Stimulated activated CD8-positive, alpha-beta memory T cell treated with anti-CD3 and anti-CD28 coated beads, Interleukin-4, amount 100 ng/mL, for 48 hours (primary cell): ENCODE measurements around the gene BCAT1.
"Not testable (repeated sequence)": the region's sequence is repeated elsewhere in the genome, so short reads cannot be mapped to it uniquely, and the experiment has no call there.

Experiments
- DNase-seq: peaks from one replicate; pipeline ENCODE4 v3.0.0-alpha.2; 2020

The BCAT1 gene

GRCh38 chr12:24956351-24956750, 7.5 kb upstream of the BCAT1 start:
- DNase-seq = not testable (repeated sequence)

GRCh38 chr12:24955853-24956252, 7.0 kb upstream of the BCAT1 start:
- no peak for DNase-seq

GRCh38 chr12:24955389-24955788, 6.5 kb upstream of the BCAT1 start:
- no peak for DNase-seq

- DNase-seq = no peak
Observed at GRCh38 chr12:24954261-24954660, 5.4 kb upstream of the BCAT1 start.

- no peak for DNase-seq
Observed at GRCh38 chr12:24952389-24952788, 3.5 kb upstream of the BCAT1 start.

- no peak for DNase-seq
Observed at GRCh38 chr12:24950231-24950834, 1.4 kb upstream of the BCAT1 start.

GRCh38 chr12:24948420-24948756, 513 bp downstream of the BCAT1 start:
- peak; percentile 54 for DNase-seq

GRCh38 chr12:24947541-24948419, 1.1 kb downstream of the BCAT1 start:
- DNase-seq = no peak

GRCh38 chr12:24945845-24946244, 3.1 kb downstream of the BCAT1 start:
- no peak for DNase-seq

- DNase-seq = no peak
Observed at GRCh38 chr12:24945039-24945438, 3.9 kb downstream of the BCAT1 start.

GRCh38 chr12:24944601-24944975, 4.3 kb downstream of the BCAT1 start:
- DNase-seq = no peak

- DNase-seq = no peak
Observed at GRCh38 chr12:24943947-24944600, 4.8 kb downstream of the BCAT1 start.

GRCh38 chr12:24940157-24940556, 8.7 kb downstream of the BCAT1 start:
- DNase-seq = no peak

- not testable (repeated sequence) for DNase-seq
Observed at GRCh38 chr12:24939551-24939950, 9.3 kb downstream of the BCAT1 start.

GRCh38 chr12:24938341-24938740, 10.6 kb downstream of the BCAT1 start:
- DNase-seq = no peak

GRCh38 chr12:24937553-24938244, 11.2 kb downstream of the BCAT1 start:
- no peak for DNase-seq

- DNase-seq = no peak
Observed at GRCh38 chr12:24933694-24934407, 15.1 kb downstream of the BCAT1 start.

GRCh38 chr12:24931666-24932405, 17.1 kb downstream of the BCAT1 start:
- DNase-seq = no peak

GRCh38 chr12:24929953-24930352, 18.9 kb downstream of the BCAT1 start:
- DNase-seq = no peak

- not testable (repeated sequence) for DNase-seq
Observed at GRCh38 chr12:24928533-24929306, 20.2 kb downstream of the BCAT1 start.

GRCh38 chr12:24928131-24928530, 20.8 kb downstream of the BCAT1 start:
- DNase-seq = no peak
